SW480 (cell line): ENCODE data around the gene CYB5R3.
A peak's percentile ranks its signal among the peaks of the same experiment; 100 is the strongest.
"Not testable (repeated sequence)": the region's sequence is repeated elsewhere in the genome, so short reads cannot be mapped to it uniquely, and the experiment has no call there.

Experiments
- DNase-seq: peaks from one replicate; pipeline ENCODE4 v3.0.0-alpha.2; 2016; ENCODE audit warnings: low spot score

Gene CYB5R3

DNA sequence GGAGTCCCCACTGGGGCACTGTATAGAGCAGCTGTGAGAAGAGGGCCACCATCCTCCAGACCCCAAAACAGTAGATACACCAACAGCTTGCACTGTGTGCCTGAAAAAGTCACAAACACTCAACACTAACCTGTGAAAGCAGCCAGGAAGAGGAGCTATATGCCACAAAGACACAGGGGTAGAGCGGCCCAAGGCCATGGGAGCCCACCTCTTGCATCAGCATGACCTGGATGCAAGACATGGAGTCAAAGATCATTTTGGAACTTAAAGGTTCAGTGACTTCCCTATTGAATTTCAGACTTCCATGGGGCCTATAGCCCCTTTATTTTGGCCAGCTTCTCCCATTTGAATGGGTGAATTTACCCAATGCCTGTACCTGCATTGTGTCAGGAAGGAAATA lies 29.7 kb upstream of the CYB5R3 start:
- no peak for DNase-seq

DNA sequence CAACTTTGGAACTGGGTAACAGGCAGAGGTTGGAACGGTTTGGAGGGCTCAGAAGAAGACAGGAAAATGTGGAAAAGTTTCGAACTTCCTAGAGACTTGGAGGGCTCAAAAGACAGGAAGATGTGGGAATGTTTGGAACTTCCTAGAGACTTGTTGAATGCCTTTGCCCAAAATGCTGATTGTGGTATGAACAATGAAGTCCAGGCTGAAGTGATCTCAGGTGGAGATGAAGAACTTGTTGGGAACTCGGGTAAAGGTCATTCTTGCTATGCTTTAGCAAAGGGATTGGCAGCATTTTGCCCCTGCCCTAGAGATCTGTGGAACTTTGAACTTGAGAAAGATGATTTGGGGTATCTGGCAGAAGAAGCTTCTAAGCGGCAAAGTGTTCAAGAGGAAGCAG lies 28.7 kb upstream of the CYB5R3 start:
- DNase-seq, result not testable (repeated sequence)

DNA sequence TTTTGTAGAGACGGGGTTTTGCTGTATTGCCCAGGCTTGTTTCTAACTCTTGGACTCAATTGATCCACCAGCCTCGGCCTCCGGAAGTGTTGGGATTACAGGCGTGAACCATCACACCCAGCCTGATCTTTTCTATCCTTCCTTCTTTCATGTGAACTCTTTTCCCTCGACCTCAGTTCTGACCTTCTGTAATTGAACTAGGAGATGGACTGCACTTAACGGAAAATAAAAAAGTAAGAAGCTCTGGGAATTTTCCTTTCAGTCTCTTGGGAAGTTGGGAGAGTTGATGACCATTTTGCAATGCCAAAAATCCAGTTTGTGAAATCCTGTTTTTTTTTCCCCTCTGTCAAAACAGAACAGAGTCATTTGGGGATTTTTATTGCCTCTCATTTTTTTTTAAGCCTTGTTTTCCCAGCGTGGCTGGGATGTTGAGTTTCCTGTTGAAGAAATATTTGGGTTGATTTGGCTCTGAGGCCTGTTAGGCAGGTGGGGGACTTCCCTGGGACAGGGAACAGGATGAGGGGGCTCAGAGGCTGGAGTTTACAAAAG lies 26.9 kb upstream of the CYB5R3 start:
- DNase-seq, result no peak

DNA sequence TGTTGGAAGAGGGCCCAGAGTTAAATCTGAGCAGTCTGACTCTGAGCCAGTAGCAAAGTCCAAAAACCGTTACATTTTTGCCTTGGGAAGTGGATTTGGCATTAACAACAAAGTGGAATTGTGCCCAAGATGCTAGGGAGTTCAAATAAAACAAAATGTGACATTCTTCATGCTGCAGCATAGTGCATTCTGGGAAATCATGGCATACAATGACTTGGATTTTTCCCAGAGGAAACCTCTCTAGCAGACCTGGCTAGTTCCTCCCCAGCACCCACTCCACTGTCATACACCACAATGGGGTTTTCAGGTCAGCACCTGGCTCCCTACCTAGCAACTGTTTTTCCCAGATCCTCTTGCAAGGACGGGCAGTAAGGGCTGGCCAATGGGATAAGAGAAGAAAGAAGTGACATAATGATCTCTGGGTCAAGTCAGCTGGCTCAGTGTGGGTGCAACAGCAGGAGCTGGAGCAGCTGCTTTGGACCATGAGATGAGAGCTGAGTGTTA lies 24.8 kb upstream of the CYB5R3 start:
- DNase-seq, result no peak

DNA sequence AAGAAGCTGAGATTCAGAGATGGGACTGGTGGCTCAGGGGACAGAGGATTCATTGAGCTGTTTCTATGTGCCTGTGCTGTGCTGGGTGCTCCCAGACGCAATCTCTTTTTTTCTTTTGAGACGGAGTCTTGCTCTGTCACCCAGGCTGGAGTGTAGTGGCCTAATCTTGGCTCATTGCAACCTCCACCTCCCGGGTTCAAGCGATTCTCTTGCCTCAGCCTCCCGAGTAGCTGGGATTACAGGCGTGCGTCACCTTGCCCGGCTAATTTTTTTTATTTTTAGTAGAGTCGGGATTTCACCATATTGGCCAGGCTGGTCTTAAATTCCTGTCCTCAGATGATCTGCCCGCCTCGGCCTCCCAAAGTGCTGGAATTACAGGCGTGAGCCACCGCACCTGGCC lies 23.9 kb upstream of the CYB5R3 start:
- not testable (repeated sequence) for DNase-seq

DNA sequence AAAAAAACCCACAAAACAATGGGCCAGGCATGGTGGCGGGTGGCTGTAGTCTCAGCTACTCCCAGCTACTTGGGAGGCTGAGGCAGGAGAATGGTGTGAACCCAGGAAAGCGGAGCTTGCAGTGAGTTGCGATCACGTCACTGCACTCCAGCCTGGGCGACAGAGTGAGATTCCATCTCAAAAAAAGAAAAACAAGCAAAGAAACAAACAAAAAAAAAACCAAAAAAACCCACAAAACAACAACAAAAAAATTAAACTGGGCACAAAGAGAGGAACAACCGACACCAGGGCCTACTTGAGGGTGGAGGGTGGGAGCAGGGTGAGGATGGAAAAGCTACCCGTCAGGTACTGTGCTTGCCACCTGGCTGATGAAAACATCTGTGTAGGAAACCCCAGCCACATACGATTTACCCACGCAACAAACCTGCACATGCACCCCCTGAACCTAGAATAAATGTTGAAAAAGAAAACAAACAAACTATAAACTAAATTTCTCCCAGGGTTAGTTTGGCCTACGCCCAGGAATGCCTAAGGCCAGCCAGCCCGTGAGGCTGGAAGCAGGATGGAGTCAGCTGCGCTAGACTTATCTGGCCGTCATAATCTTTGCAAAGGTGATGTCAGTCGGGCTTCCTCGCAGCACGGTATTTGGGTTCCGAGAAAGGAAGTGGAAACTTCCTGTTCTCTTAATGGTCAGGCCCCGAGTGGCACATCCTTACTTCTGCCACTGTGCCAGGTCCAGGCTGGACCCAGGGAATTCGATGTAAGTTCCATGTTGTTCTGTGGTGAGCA lies 21.9 kb upstream of the CYB5R3 start:
- no peak for DNase-seq

DNA sequence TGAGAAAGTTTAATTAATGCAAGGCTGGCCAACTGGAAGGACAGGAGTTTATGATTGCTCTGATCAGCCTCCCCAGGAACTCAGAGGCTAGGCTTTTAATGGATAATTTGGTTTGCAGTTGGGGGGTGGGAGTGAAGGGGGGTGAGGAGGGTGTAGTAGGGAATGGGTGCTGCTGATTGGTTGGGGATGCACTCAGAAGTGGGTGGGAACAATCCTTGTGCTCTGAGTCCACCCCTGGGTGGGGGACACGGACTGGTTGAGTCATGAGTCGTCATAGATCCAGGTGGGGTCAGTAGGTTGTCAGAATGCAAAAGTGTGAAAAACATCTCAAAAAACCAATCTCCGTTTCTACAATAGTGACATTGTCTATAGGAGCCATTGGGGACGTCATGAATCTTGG lies 20.9 kb upstream of the CYB5R3 start:
- no peak for DNase-seq

DNA sequence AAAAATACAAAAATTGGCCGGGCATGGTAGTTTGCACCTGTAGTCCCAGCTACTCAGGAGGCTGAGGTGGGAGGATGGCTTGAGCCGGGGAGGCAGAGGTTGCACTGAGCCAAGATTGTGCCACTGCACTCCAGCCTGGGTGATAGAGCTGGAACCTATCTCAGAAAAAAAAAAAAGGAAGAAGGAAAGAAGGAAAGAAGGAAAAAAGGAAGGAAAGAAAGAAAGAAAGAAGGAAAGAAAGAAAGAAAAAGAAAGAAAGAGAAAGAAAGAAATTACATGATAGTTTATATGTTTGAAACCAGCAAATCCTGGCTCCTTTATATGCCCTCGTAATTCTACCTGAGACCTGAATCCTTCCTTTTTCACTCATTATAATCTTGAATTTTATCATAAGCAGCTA lies 17.2 kb upstream of the CYB5R3 start:
- not testable (repeated sequence) for DNase-seq

DNA sequence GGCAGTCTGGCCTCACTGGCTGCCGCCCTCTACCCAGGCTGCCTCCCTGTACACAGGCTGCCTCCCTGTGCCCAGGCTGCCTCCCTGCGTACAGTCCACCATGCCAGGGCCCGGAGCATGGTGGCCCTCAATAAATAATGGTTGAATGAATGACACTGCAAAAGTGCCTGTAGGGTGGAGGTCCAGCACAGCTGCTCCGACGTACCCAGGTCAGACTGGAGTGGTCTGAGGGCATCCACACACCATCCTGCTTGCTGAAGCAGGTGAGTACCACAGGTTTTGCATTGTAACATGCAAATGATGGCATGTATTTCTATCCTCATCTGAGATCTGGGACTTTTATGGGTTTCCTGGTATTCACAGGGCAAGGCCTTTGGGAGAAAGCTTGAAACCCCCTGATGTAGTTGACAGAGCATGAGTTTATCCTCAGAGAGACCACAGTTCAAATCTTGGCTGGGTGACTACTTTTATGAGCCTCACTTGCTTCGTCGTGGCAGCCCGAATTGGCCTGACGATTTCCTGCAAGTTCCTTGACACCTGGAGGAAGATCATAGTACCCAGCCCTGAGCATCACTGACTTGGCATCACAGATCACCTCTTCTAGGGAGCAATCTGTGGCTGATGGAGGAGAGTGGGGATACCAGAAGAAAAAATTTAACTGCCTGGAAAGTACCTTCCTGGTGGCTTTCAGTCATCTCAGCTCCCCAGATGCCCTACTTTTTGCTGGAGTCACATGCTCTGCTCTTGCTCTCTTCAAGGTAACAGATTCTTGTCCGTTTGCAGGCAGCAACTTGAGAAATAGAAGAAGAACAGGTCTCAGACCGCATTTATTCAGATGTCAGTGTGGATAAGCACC lies 16.0 kb upstream of the CYB5R3 start:
- DNase-seq, result no peak

DNA sequence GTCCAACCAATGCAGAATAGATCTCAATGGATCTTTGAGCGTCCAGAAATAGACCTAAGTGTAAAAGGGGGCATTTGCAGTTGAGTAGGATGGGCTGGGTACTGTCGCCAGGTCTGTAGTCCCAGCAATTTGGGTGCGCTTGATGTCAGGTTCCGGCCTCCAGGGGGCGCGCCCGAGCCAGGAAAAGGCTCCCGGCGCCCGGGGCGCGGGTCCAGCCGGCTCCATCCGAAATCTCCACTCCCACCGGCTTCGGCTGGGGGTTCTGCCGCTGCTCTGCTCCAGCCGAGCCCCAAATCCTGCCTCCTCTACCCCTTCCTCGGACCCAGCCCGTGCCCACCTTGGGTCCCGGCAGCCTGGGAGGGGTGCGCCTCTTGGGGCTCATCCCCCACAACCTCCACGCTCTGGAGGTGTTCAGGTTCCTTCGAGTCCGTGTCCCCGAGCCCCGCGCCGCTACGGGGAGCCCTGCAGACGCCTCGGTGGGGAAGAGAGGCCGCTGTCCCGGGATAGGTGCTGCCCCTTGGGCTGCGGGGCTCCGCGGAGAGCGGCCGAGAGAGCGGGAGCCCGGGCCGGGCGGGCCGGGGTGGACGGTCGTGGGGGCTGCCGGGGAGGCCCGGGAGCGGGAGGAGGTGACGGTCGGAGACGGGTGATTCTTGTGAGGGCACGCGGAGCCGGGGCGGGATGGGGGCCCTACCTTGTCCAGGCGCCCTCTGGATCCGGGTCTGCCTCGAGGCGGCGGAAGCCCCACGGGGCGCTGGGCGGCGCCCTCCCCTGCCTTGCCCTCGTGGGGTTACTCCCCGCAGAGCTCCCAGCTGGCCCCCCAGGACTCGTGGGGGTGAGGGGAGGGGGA lies 13.0 kb upstream of the CYB5R3 start:
- DNase-seq, result peak; percentile 56

DNA sequence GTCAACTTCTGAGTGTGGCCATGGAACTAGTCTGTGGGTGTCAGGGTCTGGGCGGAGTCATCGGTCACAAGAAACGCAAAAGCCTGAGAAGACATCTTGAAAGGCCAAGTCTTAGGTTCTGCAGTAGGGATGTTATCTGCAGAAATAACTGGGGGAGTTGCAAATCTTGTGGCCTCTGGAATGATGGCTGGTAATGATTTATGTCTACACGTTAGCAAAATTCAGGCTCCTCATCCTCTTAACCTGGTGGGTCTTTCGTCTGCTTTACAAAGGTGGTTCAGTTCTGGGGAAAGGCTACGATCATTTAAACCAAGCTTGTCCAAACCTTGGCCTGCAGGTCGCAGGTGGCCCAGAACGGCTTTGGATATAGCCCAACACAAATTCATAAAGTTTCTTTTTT lies 7.4 kb upstream of the CYB5R3 start:
- DNase-seq, result no peak

DNA sequence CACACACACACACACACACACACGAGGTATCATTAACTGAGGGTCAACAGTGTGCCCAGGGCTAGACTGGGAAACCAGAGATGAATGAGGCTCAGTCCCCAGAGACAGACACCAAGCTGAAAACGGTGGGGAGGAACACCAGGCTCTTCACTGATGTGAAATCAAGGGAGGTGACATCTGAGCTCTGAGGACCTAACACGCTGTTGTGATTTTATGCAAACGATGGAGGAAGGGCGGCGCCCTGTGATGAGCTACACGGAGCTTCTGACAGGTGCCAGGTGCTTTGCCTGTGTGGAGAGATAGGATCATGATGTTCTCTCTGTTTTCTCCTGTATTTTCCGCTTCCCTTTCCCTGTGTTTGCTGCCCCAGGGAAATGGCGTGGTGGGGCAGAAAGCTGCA lies 6.5 kb upstream of the CYB5R3 start:
- peak; percentile 46 for DNase-seq

DNA sequence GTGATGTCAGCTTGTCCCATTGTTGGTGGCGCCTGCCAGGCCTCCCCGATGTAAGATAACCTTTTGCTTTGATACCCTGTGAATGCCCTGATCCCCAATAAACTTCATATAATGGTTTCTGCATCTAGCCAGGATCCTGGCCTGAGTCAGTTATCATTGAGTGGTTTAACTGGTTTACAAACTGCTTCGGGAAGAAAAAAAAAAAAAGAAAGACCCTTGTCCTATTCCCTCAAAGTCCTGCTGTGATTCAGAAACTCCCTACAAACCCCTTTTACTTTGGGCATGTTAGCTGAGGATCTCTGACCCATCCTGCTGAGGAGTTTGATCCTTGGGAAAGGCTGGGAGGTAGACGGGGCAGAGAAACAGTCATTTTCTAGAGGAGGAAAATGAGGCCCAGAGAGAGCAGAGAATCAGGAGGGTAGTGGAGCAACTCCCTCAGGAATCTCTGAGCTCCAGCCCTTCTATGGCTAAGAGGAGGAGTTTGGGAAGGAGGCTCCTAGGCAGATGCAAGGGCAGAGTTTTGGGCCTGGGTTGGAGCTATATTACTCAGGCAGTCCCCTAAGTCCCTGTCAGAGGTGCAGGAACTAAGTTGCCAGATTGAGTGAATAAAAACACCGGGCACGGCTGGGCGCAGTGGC lies 5.4 kb upstream of the CYB5R3 start:
- no peak for DNase-seq

DNA sequence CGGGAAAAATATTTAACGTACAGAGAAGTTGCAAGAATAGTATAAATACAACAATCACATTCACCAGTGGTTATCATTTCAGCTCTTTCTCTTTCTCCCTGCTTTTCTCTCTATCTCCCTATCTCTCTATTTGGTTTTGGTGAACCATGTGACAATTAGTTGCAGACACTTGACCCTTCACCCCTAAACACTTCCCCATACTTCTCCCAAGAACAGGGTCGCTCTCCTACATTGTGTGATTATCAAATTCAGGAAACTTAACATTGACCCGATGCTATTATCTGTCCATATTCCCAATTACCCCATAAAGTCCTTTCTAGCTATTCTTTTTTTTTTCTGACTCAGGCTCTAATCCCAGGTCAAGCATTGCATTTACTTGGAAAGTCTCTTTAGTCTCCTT lies 4.8 kb upstream of the CYB5R3 start:
- no peak for DNase-seq

DNA sequence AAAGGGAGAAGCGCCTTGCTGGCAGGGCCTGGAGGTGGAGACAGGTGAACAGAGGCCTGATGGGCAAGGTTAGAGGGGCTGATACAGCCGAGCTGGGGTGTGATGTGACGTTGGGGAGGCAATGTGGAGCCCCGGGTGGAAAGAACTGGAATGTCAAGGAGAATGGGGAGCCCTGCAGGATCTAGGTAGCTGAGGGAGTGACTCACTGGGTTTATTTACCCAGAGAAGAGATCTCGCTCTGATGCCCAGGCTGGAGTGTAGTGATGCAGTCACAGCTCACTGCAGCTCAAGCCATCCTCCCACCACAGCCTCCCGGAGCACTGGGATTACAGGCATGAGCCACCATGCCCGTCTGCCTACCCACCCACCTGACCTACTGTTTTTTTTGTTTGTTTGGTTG lies 1.9 kb upstream of the CYB5R3 start:
- DNase-seq, result no peak

DNA sequence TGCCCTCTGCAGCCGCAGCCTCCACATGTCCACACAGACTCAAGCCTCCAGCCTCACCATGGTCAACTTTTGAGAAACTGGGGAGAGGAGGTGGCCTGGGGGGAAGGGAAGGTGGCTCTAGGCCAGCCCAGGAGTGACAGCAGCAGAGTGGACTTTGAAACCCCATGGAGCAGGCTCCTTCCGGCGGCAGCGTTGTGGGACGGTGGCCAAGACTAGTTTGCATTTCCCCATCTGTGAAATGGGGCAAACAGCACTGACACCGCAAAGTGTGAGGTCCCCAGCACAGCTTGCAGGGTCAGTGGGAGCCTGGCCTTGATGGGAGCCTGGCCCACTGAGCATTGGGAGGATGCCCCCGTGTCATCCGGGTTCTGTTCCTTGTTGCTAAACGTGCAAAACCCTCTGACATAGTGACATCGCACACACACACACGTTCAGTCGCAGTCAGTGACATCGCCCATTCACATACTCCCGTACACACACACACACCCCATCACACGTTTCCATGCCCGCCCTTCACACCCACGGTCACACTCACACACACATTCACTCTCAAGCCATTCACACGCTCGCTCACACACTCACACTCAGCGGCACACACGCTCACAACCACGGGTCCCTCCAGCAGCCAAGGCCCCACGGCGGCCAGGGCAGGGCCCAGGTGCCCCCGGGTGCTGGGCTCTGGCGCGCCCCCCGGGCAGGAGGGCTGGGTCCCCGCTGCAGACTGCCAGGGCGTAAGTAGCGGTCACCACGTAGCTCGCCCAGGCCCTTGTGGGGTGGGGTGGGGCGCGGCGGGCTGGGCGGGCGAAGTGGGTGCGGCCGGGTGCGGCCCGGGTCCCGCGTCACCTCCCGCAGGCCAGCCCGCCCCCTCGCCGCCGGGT lies 585 bp downstream of the CYB5R3 start:
- DNase-seq, result peak; percentile 44

DNA sequence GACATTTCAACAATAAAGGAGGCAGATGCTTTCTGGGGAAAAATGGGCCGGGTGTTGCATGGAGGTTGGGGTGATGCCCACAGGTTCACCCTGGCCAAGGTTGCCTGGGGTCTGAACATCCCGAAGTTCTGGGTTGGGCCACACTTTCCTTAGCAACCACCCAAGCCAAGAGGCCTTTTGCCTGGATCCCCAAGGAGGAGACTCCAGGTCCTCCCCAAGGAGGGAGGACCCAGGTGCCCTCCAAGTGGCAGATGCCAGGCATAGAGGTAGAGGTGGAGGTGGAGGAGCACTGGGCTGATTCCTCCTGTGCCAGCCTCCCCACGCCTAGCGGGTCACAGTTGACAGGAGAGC lies 1.2 kb downstream of the CYB5R3 start:
- no peak for DNase-seq

DNA sequence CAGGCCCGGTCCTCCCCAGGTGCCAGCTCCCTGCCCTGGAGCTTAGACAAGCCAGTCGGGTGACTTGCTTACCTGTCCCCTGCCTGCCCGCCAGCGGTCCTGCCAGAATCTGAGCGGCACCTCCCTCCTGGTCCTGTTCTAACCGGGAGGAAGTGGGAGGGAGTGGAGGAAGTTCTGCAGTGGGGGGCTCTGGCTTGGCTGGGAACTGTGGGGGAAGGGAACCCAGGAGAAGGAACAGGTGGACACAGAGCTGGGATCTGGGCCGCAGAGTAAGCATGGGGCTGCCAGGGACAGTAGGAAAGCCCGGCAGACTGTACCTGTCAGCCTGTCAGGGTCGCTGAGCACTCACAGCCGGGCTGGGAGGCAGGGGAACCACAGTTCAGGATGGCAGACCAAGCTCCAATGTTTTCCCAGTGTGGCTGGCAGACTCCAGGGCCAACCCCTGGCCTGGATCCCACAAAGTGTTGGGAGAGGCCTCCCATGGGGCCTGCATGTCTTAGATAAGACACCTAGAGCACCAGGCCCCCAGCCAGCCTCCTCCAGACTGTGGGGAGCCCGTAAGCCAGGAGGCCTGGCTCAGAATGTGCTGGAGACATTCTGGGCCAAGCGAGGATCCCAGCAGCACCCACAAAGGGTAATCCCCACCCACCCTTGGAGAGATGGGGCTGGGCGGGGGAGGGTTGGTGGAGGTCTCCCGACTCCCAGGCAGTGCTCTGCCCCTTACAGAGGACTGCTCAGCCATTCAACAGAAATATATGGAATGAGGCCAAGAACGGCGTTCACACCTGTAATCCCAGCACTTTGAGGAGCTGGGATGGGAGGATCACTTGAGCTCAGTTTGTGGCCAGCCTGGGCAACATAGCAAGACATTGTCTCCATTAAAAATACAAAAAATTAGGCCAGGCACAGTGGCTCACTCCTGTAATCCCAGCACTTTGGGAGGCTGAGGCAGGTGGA lies 2.3 kb downstream of the CYB5R3 start:
- DNase-seq, result no peak

DNA sequence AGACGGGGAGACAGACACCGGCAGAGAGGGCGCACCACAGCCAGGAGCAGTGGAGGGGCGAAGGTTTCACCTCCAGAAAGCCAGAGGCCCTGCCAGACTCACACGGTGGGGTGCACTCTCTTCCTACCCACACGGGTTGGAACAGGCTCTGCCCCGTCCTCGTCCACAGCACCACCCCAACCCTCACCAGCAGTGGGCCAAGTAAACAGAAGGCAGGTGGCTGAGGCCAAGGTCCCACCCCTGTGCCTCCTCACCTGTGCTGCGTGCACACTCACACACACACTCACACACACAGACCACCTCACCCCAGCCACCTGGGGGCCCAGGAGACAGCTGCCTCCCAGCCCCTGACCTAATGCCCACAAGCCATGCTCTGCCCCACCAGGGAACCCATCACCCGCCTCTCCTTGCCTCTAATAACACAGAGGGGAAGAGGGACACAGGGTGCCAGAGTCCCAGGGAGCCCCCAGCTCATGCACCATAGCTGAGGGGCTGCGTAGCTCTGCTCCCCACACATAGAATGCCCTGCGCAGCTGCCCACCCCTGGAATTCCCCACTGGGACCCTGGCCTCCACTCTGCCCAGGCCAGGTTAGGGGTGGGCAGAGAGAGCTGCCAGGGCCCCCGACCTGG lies 3.1 kb downstream of the CYB5R3 start:
- no peak for DNase-seq
